NCI-H146 treated with DMSO at 0.1 percent for 48 hours (cell line): ENCODE results near the gene ALKBH7.
A peak's percentile ranks its signal among the peaks of the same experiment; 100 is the strongest.

ENCODE experiments used
- DNase-seq: peaks from one replicate; lab custom pipeline; 2025; ENCODE audit not compliant: unreplicated experiment; lab: John Stamatoyannopoulos, UW

ALKBH7 gene

DNA sequence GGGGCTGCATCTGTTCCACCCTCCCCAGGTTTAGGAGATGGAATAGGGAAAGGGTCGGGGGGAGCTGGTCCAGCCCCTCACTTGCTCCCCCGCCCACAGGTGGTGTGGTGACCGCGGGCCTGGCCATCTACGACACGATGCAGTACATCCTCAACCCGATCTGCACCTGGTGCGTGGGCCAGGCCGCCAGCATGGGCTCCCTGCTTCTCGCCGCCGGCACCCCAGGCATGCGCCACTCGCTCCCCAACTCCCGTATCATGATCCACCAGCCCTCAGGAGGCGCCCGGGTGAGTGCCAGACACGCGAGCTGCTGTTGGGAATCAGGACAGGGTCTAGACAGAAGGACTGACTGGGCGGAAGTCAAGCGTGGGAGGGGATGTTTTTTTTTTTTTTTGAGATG is 8.2 kb upstream of the ALKBH7 start:
- no peak for DNase-seq

DNA sequence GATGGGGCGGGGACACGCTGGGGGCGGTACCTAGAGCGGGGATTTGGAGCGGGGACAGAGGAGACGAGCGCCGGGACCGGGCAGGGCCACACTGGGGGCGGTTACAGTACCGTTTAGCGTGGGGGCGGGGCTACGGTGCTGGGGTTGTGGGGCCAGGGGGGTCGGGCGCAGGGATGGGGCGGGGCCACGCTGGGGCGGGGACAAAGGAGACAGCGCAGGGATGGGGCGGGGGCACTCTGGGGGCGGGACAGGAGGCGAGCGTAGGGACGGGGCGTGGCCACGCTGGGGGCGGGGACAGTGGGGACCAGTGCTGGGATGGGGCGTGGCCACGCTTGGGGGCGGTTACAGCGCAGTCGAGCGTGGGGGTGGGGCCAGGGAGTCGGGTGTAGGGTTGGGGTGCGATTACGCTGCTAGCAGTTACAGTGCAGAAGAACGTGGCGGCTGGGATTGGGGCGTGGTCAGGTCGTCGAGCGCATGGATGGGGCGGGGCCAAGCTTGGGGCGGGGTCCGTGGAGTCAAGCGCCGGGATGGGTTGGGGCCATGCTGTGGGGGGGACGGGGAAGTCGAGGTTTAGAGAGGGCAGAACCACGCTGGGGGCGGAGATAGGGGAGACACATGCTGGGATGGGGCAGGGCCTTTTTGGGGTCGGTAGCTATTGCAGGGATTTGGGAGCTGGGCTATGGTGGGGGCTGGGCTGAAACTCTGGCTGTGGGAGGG is 660 bp downstream of the ALKBH7 start:
- peak; percentile 82 for DNase-seq

DNA sequence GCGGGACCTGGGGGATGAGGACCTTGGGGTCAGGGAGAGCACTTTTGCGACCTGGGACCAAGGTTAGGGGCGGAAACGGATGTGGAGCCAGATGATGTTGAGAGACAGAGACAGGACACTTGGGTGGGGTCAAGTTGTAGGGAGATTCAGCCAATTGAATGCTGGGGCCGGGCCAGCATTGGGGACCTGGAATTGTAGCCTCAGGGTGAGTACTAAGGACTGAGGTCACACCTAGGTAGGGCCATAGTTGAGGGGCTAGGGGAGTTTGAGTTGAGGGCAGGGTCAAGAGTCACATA is 1.2 kb downstream of the ALKBH7 start:
- DNase-seq, result no peak

DNA sequence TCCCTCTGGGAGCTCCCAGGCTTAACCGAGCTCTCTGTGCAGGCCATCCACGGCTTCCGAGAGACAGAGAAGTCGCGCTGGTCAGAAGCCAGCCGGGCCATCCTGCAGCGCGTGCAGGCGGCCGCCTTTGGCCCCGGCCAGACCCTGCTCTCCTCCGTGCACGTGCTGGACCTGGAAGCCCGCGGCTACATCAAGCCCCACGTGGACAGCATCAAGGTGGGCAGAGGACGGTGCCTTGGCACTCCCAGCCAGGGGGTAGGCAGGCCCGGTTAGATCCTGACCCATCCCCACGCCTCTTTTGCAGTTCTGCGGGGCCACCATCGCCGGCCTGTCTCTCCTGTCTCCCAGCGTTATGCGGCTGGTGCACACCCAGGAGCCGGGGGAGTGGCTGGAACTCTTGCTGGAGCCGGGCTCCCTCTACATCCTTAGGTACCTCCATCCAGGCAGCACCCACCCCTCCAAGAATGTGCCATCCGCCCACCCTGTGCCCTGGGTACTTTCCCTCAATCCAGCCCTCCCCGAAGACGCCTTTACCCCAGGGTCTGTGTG is 1.6 kb downstream of the ALKBH7 start:
- no peak for DNase-seq

DNA sequence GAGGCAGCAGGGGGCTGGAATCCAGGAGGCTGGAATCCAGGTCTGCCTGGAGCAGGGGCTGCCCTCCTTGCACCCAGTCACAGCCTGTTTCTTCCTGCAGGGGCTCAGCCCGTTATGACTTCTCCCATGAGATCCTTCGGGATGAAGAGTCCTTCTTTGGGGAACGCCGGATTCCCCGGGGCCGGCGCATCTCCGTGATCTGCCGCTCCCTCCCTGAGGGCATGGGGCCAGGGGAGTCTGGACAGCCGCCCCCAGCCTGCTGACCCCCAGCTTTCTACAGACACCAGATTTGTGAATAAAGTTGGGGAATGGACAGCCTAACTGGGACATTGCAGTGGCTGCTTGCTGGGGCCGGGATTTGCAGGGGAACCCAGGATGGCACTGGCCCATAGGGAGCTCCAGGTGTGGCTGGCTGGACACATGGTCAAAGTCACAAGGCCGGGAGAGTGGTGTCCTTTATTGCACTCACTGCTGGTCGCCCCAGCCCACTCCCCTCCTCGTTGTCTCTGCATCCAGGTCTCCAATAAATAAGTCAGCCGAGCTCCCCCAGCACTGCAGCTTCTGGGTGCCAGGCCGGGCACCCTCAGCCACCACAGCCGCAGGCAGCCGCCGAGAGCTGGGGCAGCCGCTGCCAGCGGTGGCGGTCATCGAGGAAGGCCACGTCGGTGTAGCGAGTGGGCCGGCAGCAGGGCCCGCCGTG is 2.3 kb downstream of the ALKBH7 start:
- DNase-seq, result no peak

DNA sequence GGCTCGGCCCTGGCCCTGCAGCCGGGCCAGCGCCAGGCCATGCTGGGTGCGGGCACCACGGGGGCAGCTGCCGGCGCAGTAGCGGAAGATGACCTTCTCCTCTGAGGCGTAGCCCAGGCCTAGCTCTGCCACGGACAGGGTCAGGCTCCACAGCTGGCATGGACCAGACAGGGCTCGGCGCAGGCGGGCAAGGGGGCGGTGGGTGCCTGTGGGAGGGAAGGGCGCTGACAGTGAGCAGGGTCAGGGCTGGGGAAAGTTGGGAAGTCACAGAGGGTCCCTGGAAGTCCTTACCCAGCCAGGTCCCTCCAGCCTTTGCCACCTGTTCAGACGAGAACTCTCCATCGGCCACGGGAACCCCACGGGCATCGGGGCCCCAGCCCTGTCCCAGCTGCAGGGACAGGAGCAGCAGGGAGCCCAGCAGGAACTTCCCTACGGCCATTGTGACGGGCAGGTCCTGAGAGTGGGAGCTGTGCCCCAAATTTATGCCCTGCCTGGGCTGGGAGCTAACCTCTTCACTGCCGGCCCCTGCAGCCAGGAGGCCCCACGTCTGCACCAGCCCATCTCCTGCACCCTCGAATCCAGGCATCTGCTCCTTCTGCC is 2.9 kb downstream of the ALKBH7 start, which contains the start of gene PSPN:
Gene PSPN (minus strand): TSS at position 523 of the 600 bp plus-strand sequence. CDS start 84 bp downstream, at position 439.
- no peak for DNase-seq

DNA sequence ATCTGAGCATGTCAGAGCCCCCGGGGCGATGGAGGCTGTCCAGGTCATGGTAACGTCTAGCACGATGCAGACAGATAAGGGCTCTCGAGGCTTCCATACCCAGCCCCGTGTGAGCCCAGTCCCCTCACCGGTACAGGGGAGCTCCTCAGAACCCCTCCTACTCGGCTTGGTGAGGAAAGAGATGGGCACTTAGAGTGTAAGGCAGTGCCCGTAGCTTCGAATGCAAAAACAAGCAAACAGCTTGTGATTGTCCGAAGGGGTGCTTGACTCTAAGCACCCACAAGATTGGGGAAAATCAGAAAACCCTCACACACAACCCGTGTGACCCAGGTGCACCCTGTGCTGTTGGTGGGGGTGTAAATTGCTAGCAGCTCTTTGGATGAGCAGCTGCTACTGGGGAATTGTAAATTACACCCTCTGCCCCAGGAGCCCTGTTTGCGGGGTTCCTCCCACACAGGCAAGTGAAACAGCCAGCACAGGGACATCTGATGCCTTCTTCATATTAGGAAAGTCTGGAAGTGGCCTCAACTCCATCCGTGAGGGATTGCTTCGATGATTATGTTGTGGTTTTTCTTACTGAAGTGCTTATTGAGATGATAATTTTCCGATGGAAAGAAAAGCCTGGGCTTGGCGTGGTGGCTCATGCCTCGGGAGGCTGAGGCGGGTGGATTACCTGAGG is 4.1 kb downstream of the ALKBH7 start:
- no peak for DNase-seq

DNA sequence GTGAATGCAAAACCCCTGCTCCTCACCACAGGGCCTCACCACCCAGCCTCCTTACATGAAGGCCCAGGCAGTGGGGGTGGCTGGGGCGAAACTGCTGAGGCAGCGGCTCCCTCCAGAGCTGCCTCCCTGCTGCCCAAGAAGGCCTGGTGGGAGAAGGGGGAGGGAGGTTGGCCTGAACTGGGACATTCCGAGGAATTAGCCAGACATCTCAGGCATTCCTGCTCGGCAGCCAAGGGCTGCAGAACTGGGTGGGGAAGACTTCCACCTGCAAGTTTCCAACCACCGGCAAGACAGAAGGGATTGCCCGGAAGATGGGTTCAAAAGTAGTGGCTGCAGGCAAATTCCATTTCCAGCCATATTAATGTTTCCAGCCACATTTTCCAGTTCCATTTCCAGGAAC is 5.4 kb downstream of the ALKBH7 start:
- DNase-seq, result no peak

DNA sequence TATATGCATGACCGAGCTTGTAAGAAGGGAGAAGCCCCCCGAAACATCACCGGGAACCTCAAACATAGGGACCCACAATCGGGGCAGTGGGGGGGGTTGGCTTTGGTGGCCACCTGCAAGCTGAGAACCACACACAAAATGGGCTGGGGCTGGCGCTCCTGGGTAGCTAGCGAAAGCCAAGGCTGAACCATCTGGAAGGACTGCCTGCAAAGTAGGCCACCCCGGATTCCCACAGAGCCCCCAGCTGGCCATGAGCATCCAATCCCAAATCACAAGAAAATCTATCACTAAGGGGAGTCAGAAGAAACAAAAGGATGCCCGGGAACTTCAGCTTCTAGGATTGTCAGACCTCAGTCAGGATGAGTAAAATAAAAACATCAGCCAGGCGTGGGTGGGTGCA is 5.9 kb downstream of the ALKBH7 start:
- DNase-seq, result no peak

DNA sequence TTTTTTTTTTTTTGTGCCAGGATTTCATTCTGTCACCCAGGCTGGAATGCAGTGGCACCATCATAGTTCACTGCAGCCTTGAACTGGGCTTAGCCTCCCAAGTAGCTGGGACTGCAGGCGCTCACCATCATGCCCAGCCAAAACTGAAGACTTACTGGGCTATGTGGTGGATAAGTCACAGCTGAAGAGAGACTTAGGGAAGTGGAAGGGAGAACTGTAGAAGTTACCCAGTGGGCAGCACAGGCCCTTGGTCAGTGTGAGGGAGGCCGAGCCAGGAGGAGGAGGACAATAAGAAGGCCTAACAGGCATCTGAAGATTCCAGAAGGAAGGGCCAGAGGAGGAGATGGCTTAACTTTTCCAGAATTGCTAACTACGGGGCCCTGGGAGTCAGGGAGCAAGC is 7.2 kb downstream of the ALKBH7 start:
- no peak for DNase-seq

DNA sequence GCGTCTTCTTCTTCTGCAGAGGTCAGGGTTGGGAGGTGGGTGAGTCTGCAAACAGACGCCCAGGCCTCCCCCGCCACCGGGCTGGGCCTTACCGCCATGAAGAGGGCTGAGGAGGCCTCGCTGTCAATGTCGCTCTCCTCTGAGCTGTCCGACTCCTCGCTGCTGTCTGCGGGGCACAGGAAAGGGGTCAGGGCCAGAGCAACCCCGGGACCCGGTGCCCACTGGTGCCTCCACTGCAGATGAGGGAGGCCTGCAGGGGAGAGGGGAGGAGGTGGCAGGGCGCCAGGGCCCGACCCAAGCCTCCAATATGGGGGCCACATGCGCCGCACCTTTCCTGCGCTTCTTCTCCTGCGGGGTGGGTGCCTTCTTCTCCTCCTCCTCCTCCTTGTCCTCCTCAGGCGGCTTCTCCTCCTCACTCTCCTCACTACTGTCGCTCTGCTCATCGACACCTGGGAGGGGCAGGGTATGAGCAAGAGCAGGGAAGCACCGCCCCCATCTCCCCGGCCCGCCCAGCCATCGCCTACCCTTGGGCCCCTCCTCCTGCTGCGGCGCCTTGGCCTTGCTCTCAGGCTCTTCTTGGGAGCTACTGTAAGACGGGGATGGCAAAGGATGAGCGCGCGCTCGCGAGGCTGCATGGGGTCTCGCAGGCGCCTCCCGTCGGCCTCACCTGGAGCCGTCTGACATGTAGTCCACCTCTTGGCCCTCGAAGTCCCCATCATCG is 8.6 kb downstream of the ALKBH7 start:
- no peak for DNase-seq

DNA sequence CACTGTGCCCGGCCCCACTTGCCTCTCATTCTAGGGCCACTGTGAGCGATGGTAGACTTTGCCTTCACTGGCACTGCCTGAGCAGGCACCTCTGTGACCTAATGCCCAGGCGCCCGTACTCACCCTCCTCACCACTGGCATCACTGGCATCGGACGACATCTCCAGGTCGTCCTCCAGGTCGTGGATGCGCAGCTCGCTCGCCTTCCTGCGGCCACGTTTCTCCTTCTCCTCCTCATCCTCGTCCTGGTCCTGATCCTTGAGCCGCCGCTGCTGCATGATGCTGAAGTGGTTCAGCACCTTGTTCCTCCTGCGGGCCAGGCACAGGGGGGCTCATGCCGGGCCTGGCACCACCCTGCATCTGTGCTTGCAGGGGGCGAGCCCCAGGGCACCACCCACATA is 10.6 kb downstream of the ALKBH7 start:
- no peak for DNase-seq

DNA sequence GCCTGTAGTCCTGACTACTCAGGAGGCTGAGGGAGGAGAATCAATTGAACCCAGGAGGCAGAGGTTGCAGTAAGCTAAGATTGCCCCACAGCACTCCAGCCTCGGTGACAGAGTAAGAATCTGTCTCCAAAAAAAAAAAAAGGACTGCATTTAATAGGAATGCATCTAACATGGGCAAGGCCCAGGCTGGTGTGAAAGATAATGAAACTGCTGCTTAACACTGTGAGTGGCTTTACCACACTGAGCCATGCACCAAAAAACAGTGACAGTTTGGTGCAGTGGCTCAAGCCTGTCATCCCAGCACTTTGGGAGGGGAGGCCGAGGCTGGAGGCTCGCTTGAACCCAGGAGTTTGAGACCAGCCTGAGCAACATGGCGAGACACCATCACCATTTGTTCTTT is 11.8 kb downstream of the ALKBH7 start:
- DNase-seq, result no peak

DNA sequence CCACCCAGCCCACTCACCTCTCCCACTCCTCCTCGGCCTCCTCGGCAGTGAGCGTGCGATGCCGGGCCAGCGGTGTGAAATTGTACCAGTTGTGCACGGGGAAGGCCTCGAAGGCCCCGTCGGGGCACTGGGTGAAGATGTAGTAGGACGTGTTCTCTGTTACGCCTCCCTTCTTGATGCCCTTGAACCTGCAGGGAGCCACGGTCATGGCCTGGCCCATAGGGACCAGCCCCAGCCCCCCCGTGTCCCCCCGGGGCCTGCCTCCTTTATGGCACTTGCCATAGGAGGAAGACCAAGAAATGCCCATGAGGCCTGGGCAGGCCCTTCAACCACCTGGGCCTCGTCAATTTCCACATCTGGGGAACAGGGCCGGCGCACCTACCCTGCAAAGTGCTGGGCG is 14.8 kb downstream of the ALKBH7 start:
- no peak for DNase-seq

DNA sequence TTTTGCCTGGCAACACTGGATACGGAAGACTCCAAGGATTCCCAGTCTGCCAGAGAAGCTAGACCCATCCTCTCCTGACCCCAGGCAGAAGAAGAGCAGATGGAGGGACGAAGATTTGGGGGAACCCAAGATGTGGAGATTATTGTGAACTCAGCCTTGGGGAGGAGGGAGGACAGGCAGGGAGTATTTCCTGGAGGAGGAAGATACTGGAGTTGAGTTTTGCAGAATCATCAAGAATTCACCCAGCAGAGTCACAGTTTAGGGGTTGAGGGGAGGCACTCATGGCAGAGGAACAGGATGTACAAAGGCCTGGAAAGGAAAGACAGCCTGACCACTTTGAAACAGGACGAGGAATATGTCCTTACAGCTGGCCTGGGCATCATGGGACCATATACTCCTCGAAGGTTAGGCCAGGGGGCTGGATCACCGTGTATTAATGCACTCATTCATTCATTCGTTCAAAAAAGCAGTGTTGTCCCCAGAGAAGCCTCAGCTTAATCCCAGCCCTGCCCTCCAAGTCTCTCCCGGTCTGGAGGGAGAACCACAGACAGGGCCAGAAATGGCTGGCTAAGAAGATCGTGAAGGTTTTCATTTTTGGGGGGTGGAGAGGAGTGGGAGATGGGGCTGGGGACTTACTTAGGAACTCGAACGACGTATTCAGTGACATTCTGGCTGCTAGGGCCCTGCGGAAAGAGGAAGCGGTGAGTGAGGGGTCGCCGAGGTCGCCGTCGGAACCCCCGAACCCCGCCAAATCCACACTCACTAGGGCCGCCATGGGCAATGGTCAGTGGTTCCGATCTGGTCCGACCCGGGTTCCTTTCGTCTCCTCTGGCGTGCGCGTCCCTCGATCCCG is 19.9 kb downstream of the ALKBH7 start:
- DNase-seq, result no peak

DNA sequence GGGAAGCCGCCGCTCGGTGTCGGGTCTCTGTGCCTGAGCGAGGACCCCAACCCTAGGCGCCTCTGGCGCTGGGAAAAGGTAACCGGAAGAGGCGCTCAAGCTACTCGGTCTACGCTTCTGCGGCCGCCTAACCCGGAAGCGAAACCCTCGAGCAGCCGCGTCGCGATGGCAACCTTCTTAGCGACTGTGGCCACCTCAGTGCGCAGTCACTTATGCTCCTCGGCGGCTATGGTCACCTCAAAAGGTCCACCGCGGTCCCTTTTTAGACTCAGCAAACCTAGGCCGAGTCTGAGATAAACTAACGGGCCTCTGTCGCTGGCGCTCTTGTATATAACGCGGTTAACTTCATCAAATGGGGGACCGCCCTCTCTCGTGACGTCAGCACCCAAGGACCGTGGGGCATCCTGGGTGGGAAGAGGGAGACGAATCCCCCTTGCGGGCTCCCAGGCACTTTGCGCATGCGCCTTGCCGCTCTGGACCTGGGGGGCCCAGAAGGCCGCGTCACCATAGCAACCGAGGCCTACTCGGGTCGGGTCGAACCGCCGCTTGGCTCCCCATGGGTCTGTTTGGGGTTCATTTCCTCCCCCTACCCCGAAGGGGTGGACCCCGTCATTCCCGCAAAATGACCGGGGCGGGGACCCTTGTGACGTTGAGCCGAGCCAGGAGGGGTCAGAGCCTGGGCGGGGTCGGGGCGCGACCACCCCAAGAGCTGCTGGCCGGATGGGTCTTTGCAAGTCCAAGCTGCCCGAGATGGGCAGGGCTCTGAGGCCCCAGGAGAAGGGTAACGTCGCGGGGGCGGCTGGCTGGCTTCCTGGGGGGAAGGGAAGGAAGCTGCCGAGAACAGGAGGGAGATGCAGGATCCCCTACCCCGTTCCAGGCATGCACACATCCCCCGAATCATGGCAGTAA is 20.7 kb downstream of the ALKBH7 start, which contains the start of gene GTF2F1:
Gene GTF2F1 (minus strand): TSS at position 91 of the 909 bp plus-strand sequence. CDS start 169 bp downstream, outside the sequence.
- peak; percentile 78 for DNase-seq

DNA sequence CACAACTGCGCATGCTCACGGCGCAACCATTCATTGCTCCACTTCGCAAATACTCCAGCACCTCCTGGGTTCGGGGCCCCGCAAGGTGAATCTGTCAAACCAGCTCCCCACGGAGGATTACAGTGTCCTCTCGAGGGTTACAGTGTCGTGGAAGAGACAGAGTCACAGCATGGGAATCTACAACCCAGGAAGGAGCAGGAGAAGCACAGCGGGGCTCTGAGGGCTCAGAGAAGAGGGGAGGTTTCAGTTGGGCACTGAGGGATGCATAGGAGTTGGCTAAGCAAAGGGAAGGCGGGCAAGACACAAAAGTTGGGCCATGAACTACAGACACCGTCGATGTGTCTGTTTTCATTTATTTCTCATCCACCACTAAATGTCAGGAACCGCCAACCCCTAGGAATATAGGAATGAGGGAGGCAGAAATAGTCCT is 21.4 kb downstream of the ALKBH7 start:
- DNase-seq, result no peak

DNA sequence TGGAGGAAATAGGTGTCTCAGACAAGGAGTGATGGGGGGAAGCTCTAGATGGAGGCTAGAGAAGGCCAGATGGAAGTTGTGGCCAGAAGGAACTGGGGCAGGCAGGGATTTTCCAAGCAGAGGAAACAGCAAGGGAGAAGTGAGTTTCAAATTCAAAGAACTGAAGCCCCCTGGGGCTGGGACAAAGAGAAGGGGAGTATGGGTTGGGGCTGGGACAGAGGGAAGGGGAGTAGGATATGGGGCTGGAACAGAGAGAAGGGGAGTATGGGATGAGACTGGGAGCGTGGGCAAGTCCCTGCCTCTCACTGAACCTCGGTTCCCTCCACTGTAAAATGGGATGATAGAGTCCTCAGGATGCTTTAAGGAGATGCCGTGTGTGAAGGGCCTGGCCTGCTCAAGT is 22.2 kb downstream of the ALKBH7 start:
- DNase-seq, result no peak

DNA sequence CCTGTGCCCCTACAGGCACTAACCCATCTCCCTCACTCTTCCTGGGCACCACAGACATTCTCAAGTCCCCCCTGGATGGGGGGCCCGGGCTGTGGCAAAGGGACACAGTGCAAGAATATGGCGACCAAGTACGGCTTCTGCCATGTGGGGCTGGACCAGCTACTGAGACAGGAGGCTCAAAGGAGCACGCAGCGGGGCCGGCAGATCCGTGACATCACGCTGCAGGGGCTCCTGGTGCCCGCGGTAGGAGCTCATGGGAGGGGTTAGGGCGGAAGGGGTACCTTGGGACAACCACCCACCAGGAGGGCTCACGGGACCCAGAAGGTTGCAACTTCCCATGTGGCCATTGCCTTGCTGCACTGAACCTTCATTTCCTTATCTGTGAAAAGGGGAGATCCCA is 23.7 kb downstream of the ALKBH7 start:
- no peak for DNase-seq
